COR-L47 (cell line): ENCODE data around the gene JARID2.

Experiments
- DNase-seq: peaks from one replicate; lab custom pipeline; 2025; lab: John Stamatoyannopoulos, UW

The JARID2 gene

GRCh38 chr6:15375638-15376290 is 129.9 kb downstream of the JARID2 start:
- DNase-seq = no peak

GRCh38 chr6:15376900-15377487 is 131.1 kb downstream of the JARID2 start:
- DNase-seq = no peak

GRCh38 chr6:15378272-15378671 is 132.4 kb downstream of the JARID2 start:
- no peak for DNase-seq

- DNase-seq = no peak
Observed at GRCh38 chr6:15378866-15379265, 133.0 kb downstream of the JARID2 start.

- DNase-seq = no peak
Observed at GRCh38 chr6:15380351-15380750, 134.5 kb downstream of the JARID2 start.

GRCh38 chr6:15382089-15382488 is 136.2 kb downstream of the JARID2 start:
- DNase-seq = no peak

- no peak for DNase-seq
Observed at GRCh38 chr6:15382712-15383111, 136.8 kb downstream of the JARID2 start.

- no peak for DNase-seq
Observed at GRCh38 chr6:15384901-15385300, 139.0 kb downstream of the JARID2 start.

- no peak for DNase-seq
Observed at GRCh38 chr6:15385521-15385920, 139.7 kb downstream of the JARID2 start.

GRCh38 chr6:15386110-15386755 is 140.4 kb downstream of the JARID2 start:
- no peak for DNase-seq

- DNase-seq = no peak
Observed at GRCh38 chr6:15386756-15387112, 140.9 kb downstream of the JARID2 start.

GRCh38 chr6:15387118-15387517 is 141.2 kb downstream of the JARID2 start:
- no peak for DNase-seq

- no peak for DNase-seq
Observed at GRCh38 chr6:15389084-15389764, 143.4 kb downstream of the JARID2 start.

GRCh38 chr6:15389765-15390723 is 144.2 kb downstream of the JARID2 start:
- peak; percentile 54 for DNase-seq

GRCh38 chr6:15391500-15391899 is 145.6 kb downstream of the JARID2 start:
- no peak for DNase-seq

- no peak for DNase-seq
Observed at GRCh38 chr6:15392182-15392581, 146.3 kb downstream of the JARID2 start.

GRCh38 chr6:15393605-15394004 is 147.7 kb downstream of the JARID2 start:
- no peak for DNase-seq

GRCh38 chr6:15395087-15395486 is 149.2 kb downstream of the JARID2 start:
- no peak for DNase-seq

GRCh38 chr6:15396808-15397207 is 150.9 kb downstream of the JARID2 start:
- no peak for DNase-seq

GRCh38 chr6:15398633-15399275 is 152.9 kb downstream of the JARID2 start:
- DNase-seq = no peak
